Measurements from ENCODE around the gene CINP. TPM values are rescaled to one million over a fixed set of nuclear protein-coding genes. Genes with fewer than 3 reads are reported as not detected.
"Not testable (repeated sequence)": the region's sequence is repeated elsewhere in the genome, so short reads cannot be mapped to it uniquely, and the experiment has no call there.

Gene CINP
- polyA plus RNA-seq, 3 donors: 36.9 to 46.3 (median 41.6) TPM

DNA sequence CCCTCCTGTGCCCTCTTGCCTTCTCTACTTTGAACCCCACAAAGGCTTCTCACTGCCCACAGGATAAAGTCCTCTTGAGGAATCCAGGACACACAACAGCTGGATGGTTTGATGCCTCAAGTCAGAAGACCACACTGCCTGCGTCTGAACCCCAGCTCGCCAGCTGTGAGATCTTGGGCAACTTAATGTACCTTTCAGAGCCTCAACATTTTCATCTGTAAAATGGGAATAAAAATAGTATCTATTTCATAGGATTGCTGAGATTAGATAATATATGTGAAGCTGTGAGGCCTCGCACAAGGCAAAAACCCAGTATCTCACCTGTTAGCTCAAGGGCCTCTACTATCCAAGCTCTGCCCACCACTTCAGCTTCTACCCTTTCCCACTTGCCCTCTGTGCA lies 2.3 kb downstream of the CINP start:
- 97 to 98% (median 98%) methylated on average over 3 of the region's 3 CpGs for WGBS, 3 donors
- H3K27ac ChIP-seq (ENCODE audit: low read depth, low read length): no peak overlapping the region

DNA sequence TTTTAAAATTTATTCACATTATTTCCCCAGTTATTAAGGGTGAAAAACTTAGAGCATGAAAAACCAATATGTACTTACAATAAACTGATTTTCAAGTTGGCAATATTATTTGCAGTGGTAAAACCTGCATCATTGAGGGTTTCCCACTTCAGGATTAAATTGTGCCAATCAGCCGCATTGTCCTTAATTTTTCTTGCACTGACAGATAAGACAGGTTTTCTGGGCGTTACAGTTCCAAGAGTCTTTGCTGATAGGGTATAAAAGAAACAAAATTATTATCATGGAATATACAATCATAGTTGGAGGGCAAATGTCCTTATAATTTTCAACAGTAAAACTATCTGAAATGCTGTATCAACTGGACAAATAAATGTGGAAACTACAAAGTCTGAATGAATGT lies 3.3 kb downstream of the CINP start:
- H3K27ac ChIP-seq (ENCODE audit: low read depth, low read length): no peak overlapping the region
- 89 to 99% (median 91%) methylated on average over 2 of the region's 2 CpGs for WGBS, 3 donors

DNA sequence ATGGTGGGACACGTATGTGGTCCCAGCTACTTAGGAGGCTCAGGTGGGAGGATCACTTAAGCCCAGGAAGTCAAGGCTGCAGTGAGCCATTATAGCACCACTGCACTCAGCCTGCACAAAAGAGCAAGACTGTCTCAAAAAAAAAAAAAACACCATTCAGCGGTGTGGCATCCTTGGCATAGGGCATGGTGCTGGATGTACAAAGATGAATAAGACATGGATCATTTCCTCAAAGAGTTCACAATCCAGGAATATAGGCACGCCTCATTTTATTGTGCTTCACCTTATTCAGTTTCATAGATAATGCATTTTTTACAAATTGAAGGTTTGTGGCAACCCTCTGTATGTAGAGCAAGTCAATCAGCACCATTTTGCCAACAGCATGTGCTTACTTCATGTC lies 6.4 kb downstream of the CINP start:
- 90 to 95% (median 90%) methylated on average over 3 of the region's 3 CpGs for WGBS, 3 donors
- no peak overlapping the region for H3K27ac ChIP-seq (ENCODE audit: low read depth, low read length)

DNA sequence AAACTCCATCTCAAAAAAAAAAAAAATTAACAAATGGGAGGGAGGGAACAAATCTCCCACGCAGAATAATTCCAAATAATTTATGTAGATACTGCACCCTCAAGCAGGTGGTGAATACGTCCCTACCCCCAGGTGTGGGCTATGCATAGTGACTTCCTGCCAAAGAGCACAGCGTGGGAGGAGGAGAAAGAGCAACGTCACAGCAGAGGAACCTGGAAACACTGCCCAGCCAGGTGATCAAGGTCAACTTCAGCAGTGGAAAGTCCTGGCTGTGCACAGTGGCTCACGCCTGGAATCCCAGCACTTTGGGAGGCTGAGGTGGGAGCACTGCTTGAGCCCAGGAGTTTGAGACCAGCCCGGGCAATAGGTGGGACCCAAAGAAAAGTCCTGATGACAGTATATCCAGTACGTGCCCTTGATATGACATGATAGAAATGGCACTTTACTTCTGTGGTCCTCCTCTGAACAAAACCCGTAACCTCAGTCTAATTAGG lies 9.5 kb downstream of the CINP start:
- 52 to 84% (median 74%) methylated on average over 8 of the region's 8 CpGs for WGBS, 3 donors
- no peak overlapping the region for H3K27ac ChIP-seq (ENCODE audit: low read depth, low read length)

DNA sequence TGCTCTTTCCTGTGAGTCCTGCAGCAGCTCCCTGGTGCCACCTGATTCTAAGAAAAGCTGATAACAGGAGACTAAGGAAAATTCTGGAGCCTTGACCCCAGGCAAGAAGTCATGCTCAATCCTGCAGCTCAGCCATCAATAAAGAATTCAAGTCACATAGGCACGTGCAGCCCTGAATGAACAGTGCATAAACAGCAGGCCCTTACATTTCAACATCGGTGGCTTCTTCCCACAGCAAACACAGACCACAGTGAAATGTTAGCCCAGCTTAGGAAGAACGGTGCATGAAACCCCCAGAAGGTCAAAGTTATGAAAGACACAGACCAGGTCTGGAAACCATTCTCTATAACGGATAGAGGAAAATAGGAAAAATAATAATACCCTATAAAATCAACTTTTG lies 10.5 kb downstream of the CINP start:
- WGBS, 3 donors: 58 to 88% (median 69%) methylated on average over 4 of the region's 4 CpGs
- H3K27ac ChIP-seq (ENCODE audit: low read depth, low read length): no peak overlapping the region

DNA sequence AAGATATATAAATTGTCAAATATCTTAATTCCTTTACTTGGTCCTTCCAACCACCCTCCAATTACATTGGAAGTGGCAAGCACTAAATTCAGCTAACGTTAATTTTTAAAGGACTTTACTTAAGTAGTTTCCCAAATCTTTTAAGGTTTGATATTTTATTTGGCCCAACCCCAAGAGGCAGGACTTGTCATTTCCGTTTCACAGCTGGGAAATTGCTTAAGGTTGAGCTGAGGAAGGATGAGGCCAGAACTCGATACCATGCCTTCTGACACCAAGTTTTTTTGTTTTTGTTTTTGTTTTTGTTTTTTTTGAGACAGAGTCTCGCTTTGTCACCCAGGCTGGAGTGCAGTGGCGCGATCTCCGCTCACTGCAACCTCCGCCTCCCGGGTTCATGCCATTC lies 11.1 kb downstream of the CINP start:
- WGBS, 3 donors: 60 to 87% (median 65%) methylated on average over 9 of the region's 9 CpGs
- not testable (repeated sequence) for H3K27ac ChIP-seq (ENCODE audit: low read depth, low read length)

DNA sequence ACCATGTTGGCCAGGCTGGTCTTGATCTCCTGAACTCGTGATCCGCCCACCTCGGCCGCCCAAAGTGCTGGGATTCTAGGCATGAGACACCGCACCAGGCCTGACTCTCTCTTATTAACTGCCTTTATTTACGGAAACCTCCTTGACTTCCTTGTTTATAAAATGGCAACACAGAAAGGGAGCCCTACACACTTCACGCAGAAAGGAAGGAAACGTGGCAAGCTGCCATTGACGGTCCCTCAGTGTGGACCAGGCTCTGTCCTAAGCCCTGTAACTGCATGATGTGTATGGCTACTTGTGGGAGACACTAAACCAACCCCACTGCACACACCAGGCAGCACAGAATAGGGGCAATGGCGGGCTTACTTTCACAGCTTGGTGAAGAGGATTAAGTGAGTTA lies 11.7 kb downstream of the CINP start:
- no peak overlapping the region for H3K27ac ChIP-seq (ENCODE audit: low read depth, low read length)
- WGBS, 3 donors: 62 to 91% (median 67%) methylated on average over 10 of the region's 10 CpGs

DNA sequence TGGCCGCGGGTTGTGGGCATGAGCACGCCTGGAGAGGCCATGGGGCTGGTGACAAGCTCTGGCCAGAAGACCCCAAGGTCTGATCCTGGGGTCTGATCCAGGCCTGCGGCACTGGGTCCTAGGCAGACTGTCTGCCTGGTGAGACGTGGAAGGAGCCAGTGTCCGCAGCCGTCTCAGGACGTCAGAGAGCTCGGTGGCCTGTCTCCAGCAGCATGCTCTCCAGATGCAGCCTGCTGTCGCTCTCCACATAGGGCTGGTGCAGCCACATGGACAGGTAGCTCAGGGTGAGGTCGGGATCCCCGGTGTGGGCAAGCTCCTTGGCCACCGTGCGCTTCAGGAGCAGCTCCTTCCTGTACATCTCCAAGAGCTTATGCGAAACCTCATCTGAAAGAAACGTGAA lies 14.3 kb downstream of the CINP start:
- WGBS, 3 donors: 90 to 95% (median 91%) methylated on average over 16 of the region's 16 CpGs
- H3K27ac ChIP-seq (ENCODE audit: low read depth, low read length): no peak overlapping the region

DNA sequence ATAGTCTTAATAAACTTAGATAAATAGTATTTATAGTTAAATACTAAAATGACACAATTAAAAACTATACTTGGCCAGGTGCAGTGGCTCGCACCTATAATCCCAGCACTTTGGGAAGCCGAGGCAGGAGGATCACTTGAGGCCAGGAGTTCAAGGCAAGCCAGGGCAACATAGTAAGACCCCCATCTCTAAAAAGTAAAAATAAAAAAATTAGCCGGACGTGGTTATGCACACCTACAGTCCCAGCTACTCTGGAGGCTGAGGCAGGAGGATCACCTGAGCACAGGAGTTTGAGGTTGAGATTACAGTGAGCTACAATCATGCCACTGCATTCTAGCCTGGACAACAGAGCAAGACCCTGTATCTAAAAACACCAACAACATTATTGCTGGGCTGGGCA lies 16.0 kb downstream of the CINP start:
- no peak overlapping the region for H3K27ac ChIP-seq (ENCODE audit: low read depth, low read length)
- WGBS, 3 donors: 94 to 99% (median 96%) methylated on average over 4 of the region's 4 CpGs

DNA sequence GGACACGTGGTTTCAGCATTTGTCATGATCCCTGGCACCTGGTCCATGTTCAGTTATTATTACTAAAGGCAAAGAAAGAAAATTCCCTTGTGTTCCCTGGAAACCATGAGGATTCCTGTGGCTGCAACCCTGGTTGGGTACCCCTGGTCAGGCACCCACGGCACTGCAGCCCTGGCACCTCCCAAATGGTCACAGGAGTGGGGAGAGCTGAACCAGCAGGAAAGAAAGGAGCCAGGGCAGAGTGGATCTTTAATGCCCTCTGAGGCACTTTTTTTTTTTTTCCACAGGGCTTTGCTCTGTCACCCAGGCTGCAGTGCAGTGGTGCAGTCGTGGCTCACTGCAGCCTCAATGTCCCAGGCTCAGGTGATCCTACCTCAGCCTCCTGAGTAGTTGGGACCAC lies 17.5 kb downstream of the CINP start:
- WGBS, 3 donors: 76 to 90% (median 87%) methylated on average over 3 of the region's 3 CpGs
- H3K27ac ChIP-seq (ENCODE audit: low read depth, low read length): no peak overlapping the region

DNA sequence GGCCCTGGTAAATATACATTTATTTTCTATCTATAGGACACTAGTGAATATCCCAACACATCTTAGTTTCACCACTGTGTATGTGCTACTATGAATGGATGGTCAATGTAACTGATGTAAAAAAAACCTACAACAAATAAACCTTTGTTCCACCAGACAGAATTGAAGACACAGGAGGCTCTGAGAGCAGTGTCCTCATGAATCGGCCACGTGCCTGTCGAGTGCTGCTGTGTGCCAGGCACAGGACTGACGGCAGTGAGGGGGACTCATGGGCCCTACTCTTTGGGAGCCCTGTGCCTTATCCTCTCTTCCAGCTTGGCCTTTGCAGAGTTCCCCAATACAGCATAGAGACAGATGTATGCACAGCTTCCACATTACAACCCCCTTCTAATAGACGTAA lies 18.2 kb downstream of the CINP start:
- no peak overlapping the region for H3K27ac ChIP-seq (ENCODE audit: low read depth, low read length)
- WGBS, 3 donors: 89 to 92% (median 90%) methylated on average over 5 of the region's 5 CpGs

DNA sequence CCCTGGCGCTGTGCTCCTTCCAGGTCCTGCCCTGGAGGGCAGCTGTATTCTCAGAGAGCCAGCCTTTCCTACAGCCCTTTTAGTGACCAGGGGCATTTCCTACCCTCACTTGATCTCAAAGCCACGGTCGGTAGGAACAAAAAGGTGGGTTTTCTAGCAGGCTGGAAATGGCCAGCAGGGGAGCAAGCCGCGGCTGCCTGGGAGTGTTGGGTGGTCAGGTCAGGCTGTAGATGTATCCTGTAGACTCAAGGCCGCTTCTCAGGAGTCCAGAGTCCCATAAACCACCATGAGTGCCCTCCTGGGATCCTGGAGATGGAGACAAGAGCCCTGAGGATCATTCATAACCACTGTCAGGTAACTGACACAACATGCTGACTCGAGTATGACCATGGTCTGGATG lies 18.6 kb downstream of the CINP start:
- WGBS, 3 donors: 86 to 94% (median 91%) methylated on average over 7 of the region's 7 CpGs
- H3K27ac ChIP-seq (ENCODE audit: low read depth, low read length): no peak overlapping the region

DNA sequence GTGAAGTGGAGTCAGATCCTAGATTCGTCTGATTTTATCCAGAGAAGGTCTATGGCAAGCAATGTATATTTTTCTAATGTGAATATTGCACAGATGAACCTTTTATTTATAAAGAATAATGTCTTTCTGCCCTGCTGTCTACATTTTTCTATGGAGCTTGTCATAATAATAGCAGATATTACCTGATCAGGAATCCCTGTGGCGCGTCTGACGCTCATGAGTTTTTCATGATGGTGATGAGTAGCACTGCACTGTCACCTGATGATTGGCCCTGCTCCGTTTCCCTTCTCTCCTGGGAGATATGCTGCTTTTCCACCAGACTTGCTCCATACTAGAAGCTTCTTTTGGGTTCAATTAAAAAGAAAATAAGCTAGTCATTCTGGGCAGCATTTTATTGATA lies 20.5 kb downstream of the CINP start:
- no peak overlapping the region for H3K27ac ChIP-seq (ENCODE audit: low read depth, low read length)
- 87 to 88% (median 88%) methylated on average over 5 of the region's 5 CpGs for WGBS, 3 donors

DNA sequence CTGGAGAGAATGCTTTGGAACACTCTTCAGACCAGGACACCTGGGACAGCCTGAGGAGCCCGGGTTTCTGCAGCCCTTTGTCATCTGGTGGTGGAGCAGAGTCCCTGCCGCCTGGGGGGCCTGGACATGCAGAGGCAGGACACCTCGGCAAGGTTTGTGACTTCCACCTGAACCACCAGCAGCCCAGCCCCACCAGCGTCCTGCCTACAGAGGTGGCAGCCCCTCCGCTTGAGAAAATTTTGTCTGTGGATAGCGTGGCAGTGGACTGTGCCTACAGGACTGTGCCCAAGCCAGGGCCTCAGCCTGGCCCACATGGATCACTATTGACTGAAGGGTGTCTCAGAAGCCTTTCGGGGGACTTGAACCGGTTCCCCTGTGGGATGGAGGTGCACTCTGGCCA lies 21.1 kb downstream of the CINP start:
- H3K27ac ChIP-seq (ENCODE audit: low read depth, low read length): no peak overlapping the region
- WGBS, 3 donors: 86 to 94% (median 90%) methylated on average over 8 of the region's 8 CpGs

DNA sequence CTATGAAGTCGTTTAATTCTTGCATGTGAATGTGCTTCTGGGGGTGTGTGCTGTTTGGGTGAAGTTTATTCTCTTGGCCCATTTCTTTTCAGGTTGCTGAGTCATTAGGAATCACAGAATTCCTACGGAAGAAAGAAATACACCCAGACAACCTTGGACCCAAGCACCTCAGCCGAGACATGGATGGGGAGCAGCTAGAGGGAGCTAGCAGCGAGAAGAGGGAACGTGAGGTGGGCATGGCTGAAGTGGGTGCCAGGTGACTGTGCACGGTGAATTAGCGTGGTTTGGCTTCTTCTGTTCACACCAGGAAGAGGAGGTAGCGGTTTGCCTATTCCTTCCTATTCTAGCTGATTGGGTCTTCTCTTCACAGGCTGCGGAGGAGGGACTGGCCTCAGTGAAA lies 24.0 kb downstream of the CINP start:
- peak overlapping the region; percentile 65 for H3K27ac ChIP-seq (ENCODE audit: low read depth, low read length)
- WGBS, 3 donors: 92 to 94% (median 92%) methylated on average over 9 of the region's 9 CpGs

DNA sequence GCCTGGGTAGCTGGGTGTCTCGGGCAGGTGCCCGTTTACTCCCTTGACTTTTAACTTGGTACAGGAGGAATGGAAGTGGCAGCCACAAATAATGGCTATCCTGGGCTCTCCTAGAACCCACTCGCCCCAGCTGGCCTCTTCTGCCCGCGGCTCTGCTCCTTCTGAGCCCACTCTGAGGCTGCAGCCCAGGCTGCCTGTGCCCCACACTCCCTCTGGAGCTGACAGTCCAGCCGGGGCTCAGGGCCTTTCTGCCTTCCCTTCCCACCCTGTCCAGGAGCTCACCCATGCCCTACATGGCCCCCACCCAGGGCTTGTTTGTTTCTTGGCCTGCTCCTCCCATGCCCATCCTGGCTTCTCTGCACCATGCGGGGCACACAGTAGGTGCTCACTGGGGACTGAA lies 27.5 kb downstream of the CINP start:
- 81 to 96% (median 93%) methylated on average over 7 of the region's 7 CpGs for WGBS, 3 donors

DNA sequence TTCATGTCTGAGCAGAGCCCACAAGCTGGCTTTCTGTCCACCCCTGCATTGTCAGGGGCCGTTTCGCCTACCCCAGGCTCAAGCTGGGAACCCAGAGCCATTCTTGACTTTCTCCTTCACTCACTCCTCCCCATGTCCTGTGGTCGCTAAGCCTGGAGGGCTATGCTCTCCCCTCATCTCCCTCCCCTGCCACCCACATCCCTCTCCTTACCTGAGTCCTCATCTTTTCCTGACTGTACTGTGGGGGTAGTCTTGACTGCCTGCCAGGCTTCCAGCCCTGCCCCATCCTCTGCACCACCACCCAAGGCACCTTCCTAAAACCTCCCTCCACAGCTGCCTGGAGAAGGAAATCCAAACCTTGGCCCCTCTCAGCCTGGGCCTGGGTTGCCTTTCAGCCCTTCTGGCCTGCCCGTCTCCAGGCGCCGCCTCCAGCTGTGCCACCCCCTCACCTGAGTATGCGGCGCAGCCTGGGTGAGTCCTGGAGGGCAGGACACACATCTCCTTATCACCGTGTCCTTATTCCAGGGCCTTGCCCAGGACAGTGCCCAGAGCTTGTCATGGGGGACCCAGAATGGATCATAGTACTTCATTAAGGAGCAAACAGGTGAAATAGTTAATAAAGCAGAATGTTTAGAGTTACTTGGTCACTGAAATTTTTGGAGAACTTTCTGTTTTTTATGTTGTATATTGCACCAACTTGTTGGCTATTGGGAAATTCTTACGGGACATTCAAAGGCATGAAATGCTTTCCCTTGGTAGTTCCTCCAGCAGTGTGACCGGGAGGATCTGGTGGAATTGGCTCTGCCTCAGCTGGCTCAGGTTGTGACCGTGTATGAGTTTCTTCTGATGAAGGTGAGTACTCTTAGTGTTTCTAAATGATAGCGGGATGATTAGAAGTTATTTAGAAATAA lies 28.6 kb downstream of the CINP start:
- 79 to 90% (median 82%) methylated on average over 13 of the region's 13 CpGs for WGBS, 3 donors
- H3K27ac ChIP-seq (ENCODE audit: low read depth, low read length): no peak overlapping the region

More for the DNA sequence above, 27.5 kb downstream of the CINP start:
- H3K27ac ChIP-seq (ENCODE audit: low read depth, low read length): no peak overlapping the region

DNA sequence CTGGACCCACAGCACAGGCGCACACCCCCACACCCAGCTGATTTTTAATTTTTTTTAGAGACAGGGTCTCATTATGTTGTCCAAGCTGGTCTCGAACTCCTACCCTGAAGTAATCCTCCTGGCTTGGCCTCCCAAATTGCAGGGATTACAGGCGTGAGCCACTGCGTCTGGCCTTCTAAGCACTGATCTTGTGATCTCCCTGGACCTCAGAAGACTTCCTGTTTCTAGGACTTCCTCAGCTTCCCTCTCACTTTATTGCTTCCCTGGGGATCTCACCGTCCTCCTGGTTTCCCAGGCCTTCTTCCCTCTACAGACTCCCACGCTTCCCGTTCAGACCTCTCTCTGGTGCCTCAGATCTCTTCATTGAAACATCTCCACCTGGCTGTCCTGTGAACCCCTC lies 29.3 kb downstream of the CINP start:
- WGBS, 3 donors: 68 to 77% (median 70%) methylated on average over 7 of the region's 7 CpGs
- H3K27ac ChIP-seq (ENCODE audit: low read depth, low read length): no peak overlapping the region

DNA sequence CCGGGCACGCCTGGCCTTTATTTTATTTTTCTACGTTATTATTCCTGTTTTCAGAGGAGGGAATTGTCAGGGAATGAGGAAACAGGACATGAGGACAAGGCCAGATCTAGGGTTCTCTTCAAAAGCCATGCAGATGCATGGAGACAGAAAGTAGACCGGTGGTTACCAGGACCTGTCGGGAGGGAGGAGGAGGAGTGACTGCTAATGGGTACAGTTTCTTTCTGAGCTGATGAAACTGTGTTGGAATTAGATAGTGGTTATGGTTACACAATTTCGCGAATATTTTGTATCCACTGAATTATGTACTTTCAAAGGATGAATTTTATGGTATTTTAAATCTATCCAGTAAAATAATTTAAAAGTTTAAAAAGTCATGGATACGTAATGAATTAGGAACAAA lies 31.9 kb downstream of the CINP start:
- no peak overlapping the region for H3K27ac ChIP-seq (ENCODE audit: low read depth, low read length)
- 93 to 94% (median 93%) methylated on average over 8 of the region's 8 CpGs for WGBS, 3 donors

DNA sequence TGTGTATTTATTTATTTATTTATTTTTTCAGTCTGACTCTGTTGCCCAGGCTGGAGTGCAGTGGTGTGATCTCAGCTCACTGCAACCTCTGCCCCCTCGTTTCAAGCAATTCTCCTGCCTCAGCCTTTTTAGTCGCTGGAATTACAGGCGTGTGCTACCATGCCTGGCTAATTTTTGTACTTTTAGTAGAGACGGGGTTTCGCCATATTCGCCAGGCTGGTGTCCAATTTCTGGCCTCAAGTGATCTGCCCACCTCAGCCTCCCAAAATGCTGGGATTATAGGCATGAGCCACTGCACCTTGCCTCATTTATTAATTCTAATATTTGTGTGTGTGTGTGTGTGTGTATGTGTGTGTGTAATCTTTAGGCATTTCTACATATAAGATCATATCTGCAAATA lies 33.3 kb downstream of the CINP start:
- not testable (repeated sequence) for H3K27ac ChIP-seq (ENCODE audit: low read depth, low read length)
- 86 to 91% (median 90%) methylated on average over 6 of the region's 6 CpGs for WGBS, 3 donors
